GM19395 (cell line): ENCODE measurements around the gene CHDH.
A peak's percentile ranks its signal among the peaks of the same experiment; 100 is the strongest.

Experiments used
- ATAC-seq: cut with Tn5 transposase; IDR thresholded peaks from one replicate; pipeline ENCODE4 v1.9.1; 2021; ENCODE audit warnings: mild to moderate bottlenecking, moderate library complexity; ENCODE audit not compliant: unreplicated experiment

CHDH gene

GRCh38 chr3:53809764-53810400, 36.3 kb downstream of the CHDH start:
- no peak for ATAC-seq

- ATAC-seq = no peak
Observed at GRCh38 chr3:53809267-53809666, 37.0 kb downstream of the CHDH start.

- no peak for ATAC-seq
Observed at GRCh38 chr3:53808496-53808895, 37.7 kb downstream of the CHDH start.

GRCh38 chr3:53807117-53807810, 39.0 kb downstream of the CHDH start:
- peak; percentile 13 for ATAC-seq

- ATAC-seq = peak; percentile 55
Observed at GRCh38 chr3:53806182-53807116, 39.8 kb downstream of the CHDH start.

GRCh38 chr3:53805463-53806159, 40.6 kb downstream of the CHDH start:
- ATAC-seq = no peak

GRCh38 chr3:53804697-53805462, 41.3 kb downstream of the CHDH start:
- ATAC-seq = peak; percentile 80

- no peak for ATAC-seq
Observed at GRCh38 chr3:53803816-53804695, 42.2 kb downstream of the CHDH start.

- ATAC-seq = no peak
Observed at GRCh38 chr3:53803124-53803815, 42.9 kb downstream of the CHDH start.

GRCh38 chr3:53802256-53802880, 43.9 kb downstream of the CHDH start:
- ATAC-seq = no peak

- ATAC-seq = no peak
Observed at GRCh38 chr3:53801319-53801718, 44.9 kb downstream of the CHDH start.

GRCh38 chr3:53800041-53800906, 45.9 kb downstream of the CHDH start:
- no peak for ATAC-seq

GRCh38 chr3:53799338-53799865, 46.8 kb downstream of the CHDH start:
- ATAC-seq = no peak

GRCh38 chr3:53798144-53798543, 48.1 kb downstream of the CHDH start:
- ATAC-seq = no peak

- no peak for ATAC-seq
Observed at GRCh38 chr3:53795789-53796560, 50.2 kb downstream of the CHDH start.

GRCh38 chr3:53795176-53795575, 51.0 kb downstream of the CHDH start:
- ATAC-seq = no peak
